Astrocyte of the cerebellum (primary cell): ENCODE measurements around the gene TRIAP1.

Source experiments
- DNase-seq: peaks from one replicate; pipeline ENCODE4 v3.0.0-alpha.2; 2011; ENCODE audit warnings: low read depth
- H3K4me3 ChIP-seq: 2 replicates; pipeline ENCODE4 v1.5.1; 2011; ENCODE audit warnings: mild to moderate bottlenecking, low read depth, low read length, moderate library complexity
- CTCF ChIP-seq: IDR thresholded peaks from 2 replicates; pipeline ENCODE4 v1.5.1; 2012; ENCODE audit warnings: low read length, low read depth, moderate library complexity, mild to moderate bottlenecking; ENCODE audit errors: missing control alignments
- in situ Hi-C: cut with HindIII; loops from 2 replicates; pipeline ENCODE4 v1.10.0; 2017; ENCODE audit warnings: low sequenced_read_pairs

Gene TRIAP1

DNA sequence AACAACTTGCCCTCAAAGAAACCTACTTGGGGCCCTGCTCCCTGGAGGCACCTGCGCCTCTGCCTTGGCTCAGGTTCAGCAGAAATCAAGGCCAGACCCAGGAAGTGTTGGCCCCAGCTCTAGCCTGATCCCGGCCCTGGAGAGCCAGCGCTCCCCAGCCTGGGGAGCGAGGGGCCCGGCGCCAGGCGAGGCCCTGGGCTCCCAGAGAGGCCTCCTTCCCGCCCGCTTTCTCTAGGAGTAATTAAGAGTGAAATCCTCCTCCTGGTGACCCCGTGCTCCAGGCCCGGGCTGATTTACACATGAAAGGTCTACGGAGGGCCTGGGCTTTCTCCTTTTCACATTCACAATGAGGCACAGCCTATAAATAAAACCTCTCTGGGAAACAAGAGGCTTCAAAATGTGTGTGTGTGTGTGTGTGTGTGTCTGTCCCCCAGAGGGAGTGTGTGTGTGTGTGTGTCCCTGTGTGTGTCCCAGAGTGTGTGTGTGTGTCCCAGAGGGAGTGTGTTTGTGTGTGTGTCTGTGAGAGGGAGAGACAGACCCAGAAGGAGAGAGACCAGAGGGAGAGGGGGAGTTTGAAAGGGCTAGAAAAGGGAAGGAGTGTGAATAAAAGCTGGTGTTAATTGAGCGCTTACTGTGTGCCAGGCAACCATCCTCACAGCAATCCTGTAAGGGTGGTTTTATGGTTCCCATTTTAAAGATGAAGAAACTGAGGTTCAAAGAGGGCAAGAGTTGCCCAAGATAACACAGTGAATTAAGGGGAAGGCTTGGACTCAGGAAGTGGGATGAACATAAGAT is 32.1 kb downstream of the TRIAP1 start:
- in situ Hi-C loops: no loop called here
- no peak overlapping the region for H3K4me3 ChIP-seq
- no peak for DNase-seq
- no peak for TF ChIP-seq CTCF

- in situ Hi-C loops: no loop called here
- TF ChIP-seq CTCF: no peak
- DNase-seq: no peak
These were observed 33.8 kb downstream of the TRIAP1 start for GRCh38 chr12:120412421-120412820.

DNA sequence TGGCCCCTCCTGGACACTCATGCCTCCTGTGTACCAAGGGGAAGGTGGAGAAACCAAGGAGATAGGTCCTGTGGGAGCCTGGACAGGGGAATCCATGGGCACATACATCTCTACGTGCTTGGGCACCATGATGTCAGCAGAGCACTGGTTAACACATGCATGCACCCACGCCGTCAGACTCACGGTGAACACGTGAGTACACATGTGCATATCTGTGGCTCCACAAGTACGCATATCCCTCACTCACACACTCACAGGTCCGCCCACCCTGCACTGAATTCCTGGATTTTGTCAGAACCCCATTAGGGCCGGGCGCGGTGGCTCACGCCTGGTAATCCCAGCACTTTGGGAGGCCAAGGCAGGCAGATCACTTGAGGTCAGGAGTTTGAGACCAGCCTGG is 37.4 kb downstream of the TRIAP1 start:
- in situ Hi-C loops: no loop called here
- no peak for DNase-seq
- no peak for TF ChIP-seq CTCF
- no peak overlapping the region for H3K4me3 ChIP-seq

More at GRCh38 chr12:120412421-120412820, 33.8 kb downstream of the TRIAP1 start:
- H3K4me3 ChIP-seq: no peak overlapping the region

GRCh38 chr12:120406553-120406952 is 39.6 kb downstream of the TRIAP1 start:
- in situ Hi-C loops: no loop called here
- no peak for TF ChIP-seq CTCF
- DNase-seq: no peak
- no peak overlapping the region for H3K4me3 ChIP-seq

DNA sequence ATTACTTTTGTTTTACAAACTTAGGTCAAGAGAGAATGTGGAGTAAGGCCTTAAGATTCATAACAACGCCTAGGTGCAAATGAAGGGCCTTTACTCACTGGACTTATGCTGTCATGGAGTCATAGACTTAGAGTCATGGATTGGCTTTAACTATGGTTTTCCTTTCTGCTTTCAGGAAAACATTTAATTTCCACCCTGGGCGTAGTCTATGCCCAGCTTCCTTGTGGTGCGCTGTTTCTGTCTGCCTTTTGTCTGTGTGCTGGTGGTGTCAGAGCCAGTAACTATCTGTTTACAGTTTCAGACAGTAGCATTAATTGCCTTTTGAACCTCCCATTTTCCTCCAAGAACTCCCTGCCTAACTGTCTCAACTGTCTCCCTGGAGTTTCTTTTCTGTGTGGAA is 40.1 kb downstream of the TRIAP1 start:
- no peak overlapping the region for H3K4me3 ChIP-seq
- in situ Hi-C loops: no loop called here
- TF ChIP-seq CTCF: no peak
- DNase-seq: no peak

- TF ChIP-seq CTCF: no peak
- in situ Hi-C loops: no loop called here
- no peak for DNase-seq
- no peak overlapping the region for H3K4me3 ChIP-seq
These were observed 41.9 kb downstream of the TRIAP1 start for GRCh38 chr12:120404271-120404670.
